Activated T-cell treated with anti-CD3 and anti-CD28 coated beads for 24 hours (primary cell): ENCODE data around the gene CARD16.
A peak's percentile ranks its signal among the peaks of the same experiment; 100 is the strongest.
"Not testable (repeated sequence)": the region's sequence is repeated elsewhere in the genome, so short reads cannot be mapped to it uniquely, and the experiment has no call there.

ENCODE experiments used
- DNase-seq: peaks from one replicate; pipeline ENCODE4 v3.0.0-alpha.2; 2020; ENCODE audit warnings: low read depth

Gene CARD16

GRCh38 chr11:105049481-105049880 is 4.3 kb upstream of the CARD16 start:
- DNase-seq, result no peak

DNA sequence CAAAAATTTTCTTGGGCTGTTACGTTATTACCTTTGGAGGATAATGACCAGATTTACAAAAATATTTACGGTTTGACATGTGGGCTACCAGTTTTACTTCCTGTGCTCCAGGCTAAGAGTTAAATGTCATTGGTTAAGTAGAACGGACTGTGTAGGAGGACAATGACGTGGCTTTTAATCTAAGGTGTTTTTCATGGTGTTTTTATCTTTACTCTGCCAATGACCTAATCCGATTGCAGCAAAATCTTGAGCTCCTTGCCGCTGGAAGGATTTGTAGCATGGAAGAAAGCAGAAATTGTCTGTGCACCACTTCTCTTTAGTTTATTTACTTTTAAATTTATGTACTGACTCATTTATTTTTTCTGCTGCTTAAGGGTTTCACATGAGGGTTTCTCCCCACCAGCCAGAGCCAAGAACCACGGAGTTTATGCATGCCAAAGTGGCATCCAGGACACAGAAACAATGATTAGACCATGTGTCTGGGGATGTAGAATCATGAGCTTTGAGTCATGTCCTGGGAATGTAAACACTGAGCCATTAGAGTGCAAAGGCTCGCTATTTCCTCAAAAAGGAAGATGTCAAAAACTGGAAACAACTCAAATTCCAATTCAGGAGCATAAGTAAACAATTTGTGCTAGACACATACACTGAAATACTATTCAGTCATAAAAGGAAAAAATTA is 1.9 kb upstream of the CARD16 start:
- DNase-seq, result no peak

DNA sequence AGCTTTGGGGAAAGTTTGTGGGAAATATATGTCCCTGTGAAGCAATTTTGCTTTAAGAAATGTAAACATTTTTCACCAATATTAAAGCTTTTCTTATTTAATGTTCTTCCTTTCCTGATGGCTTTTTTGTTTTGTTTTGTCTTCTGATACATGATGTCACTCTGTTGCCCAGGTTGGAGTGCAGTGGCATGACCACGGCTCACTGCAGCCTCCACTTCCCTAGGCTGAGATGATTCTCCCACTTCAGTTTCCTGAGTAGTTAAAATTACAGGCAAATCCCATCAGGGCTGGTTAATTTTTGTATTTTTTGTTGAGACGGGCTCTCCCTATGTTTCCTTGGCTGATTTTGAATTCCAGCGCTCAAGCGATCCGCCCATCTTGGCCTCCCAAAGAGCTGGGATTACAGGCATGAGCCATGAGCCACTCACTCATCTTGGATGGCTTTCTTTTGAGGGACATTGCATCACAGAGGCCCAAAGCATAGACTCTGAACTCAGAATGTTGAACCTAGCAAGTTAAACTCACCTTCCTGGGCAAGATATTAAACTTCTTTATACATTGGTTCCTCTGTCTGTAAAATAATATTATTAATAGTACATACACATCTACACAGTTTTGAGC is 651 bp upstream of the CARD16 start:
- no peak for DNase-seq

- no peak for DNase-seq
Measured at GRCh38 chr11:105042178-105042577, 3.0 kb downstream of the CARD16 start.

GRCh38 chr11:105040703-105041102 is 4.4 kb downstream of the CARD16 start:
- no peak for DNase-seq

- DNase-seq, result peak; percentile 26
Measured at GRCh38 chr11:105034813-105035620, 10.1 kb downstream of the CARD16 start, which contains the start of gene CASP1. TSS of gene CASP1 (minus strand) at chr11:105035144. CDS start at chr11:105035113, 31 bp downstream.

- DNase-seq, result not testable (repeated sequence)
Measured at GRCh38 chr11:105034388-105034787, 10.7 kb downstream of the CARD16 start.

- DNase-seq, result no peak
Measured at GRCh38 chr11:105033781-105034180, 11.4 kb downstream of the CARD16 start.

DNA sequence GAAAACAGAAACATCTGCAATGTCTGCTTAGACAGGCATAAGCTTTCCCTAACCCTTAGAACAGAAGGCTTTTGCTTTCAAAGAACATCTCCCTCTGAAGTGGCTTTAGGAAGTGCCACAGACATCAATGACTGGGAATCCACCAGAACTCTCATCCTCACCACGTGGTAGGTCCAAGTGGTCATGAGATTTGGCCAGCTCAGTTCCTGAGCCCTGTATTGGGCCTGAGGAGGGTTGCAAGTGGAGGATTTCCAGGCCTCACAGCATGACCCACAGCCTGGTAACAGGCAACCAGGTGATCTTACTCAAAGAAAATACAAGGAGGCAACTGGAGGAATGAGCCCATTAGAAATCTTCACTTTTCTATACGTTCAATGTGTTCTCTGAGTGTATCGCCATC is 11.8 kb downstream of the CARD16 start:
- no peak for DNase-seq

- DNase-seq, result no peak
Measured at GRCh38 chr11:105032495-105032894, 12.6 kb downstream of the CARD16 start.

DNA sequence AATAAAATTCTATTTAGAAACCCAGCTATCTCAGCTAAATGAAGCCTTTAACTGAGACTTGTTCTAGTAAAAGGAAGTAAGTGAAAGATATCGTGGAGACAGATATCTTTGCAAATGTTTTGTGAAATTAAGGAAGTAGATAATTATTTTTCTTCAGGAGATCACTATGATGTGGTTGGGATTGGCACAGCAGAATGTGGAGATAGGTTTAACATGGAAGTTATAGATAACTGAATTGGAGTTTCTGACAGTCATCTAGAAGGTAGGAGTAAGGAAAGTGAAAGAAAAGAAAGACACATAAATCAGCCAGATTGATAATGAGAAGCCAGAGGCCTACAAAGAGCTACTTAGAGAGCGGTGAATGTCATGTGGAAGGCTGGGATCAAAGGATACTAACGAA is 17.5 kb downstream of the CARD16 start:
- DNase-seq, result no peak

- DNase-seq, result no peak
Measured at GRCh38 chr11:105024394-105024793, 20.7 kb downstream of the CARD16 start.

- no peak for DNase-seq
Measured at GRCh38 chr11:105023003-105023402, 22.1 kb downstream of the CARD16 start, which contains the start of gene CASP5. TSS of gene CASP5 (minus strand) at chr11:105023168. CDS start at chr11:105023136, 32 bp downstream.

DNA sequence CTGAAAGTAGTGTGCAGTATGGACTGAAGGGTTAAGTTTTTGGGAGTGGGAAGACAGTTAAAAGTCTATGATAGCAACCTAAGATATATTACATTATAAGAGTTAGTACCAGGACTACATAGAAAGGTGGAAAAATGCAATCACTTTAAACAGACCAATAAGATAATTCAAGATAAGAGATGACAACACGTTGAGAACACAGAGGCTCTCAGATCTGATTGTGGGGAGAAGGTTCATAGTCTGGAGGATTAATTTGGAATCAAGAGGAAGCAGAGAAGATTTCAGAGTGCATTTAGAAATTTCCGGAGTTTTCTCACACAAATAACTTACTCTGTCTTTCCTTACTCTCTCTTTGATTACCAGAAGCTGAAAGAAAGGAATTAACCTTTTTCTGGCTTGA is 22.6 kb downstream of the CARD16 start:
- no peak for DNase-seq

GRCh38 chr11:105007463-105007862 is 37.7 kb downstream of the CARD16 start:
- DNase-seq, result no peak

DNA sequence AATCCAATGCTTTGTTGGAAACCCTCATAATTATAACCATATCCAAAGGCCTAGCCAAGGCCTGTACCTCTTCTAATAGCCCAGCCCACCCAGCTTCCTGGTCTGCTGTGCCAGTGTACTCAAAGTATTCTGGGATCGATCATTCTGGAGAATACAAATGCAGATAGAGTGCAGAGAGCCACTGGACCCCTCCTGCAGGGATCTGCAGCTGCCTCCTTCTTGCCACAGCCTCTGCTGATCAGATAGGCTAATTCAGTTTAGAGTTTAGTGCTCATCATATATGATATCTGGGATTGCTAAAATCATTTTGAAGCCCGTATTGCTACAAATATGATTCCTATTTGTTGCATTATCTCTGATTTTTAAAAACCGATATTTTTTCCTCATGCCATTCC is 39.7 kb downstream of the CARD16 start:
- DNase-seq, result no peak

DNA sequence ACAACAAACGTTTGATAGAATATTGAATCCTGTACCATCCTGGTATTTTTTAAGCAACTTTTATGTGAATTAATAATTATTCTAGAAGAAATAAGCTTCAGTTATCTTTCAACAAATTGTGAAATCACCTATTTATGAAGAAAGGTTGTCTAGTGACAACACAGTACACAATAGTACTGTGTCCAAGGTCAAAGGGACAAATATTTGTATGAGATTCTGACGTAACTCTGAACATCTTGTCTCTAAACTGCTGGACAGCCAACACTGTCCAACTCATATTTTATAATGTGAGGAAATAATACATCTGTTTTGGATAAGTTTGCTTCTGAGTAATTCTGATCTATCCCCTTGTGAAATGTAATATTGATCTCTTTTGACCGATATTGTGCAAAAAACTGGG is 41.1 kb downstream of the CARD16 start:
- DNase-seq, result no peak

GRCh38 chr11:105003151-105003550 is 42.0 kb downstream of the CARD16 start:
- no peak for DNase-seq

DNA sequence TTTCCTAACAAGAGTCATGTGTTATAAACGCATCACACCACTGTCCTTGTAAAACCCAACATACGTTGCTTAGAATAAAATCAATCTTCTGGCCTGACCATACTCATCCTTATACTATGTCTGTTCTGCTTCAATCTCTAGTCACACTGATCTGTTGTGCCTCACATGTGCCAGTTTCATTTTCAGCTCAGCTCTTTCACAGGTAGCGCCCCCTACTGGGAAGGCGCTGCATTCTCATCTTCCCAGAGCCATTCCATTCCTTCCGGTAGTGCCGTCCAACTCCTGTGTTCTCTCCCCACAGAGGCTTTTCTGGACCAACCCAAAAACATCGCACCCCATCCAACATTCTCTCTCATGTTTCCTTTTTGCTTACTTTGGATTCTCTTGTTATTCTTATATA is 44.3 kb downstream of the CARD16 start:
- DNase-seq, result peak; percentile 49

GRCh38 chr11:105000167-105000566 is 45.0 kb downstream of the CARD16 start:
- DNase-seq, result no peak

- no peak for DNase-seq
Measured at GRCh38 chr11:104999721-105000120, 45.4 kb downstream of the CARD16 start.

GRCh38 chr11:104997288-104997687 is 47.8 kb downstream of the CARD16 start:
- no peak for DNase-seq

DNA sequence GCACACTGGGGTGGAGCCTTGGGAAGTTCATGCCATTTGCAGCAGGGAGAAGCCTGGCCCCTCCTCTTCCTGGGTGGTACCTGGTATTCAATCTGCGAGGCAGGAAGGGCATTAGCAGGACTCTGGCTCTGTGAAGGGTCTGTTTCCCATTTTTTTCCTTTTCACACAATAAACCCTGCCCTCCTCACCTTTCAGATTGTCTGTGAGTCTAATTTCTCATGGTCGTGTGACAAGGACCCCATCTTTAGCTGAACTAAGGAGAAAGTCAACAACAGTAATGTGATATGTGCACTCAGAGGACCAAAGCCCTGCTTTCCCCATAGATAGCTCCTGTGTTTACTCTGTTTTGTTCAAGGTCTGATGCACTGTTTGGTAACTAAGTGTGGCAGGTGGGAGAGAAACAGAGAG is 50.1 kb downstream of the CARD16 start:
- DNase-seq, result no peak
